ENCODE data around the gene GRIN3A. TPM values are rescaled to one million over a fixed set of nuclear protein-coding genes. Genes with fewer than 3 reads are reported as not detected.

Gene GRIN3A
- total RNA-seq, 1 experiment from 2014 or later, result not detected

- ChIA-PET CTCF (no interaction called here), POLR2A (no interaction called here)
- no TSS peak for BruUV-seq (replicated peaks)
- no peak overlapping the region for H3K27ac Mint-ChIP-seq (ENCODE audit: low read depth, unreplicated experiment)
- H3K4me1 Mint-ChIP-seq (ENCODE audit: insufficient read depth, unreplicated experiment), result no peaks in the 10 kb centered on the region
- H3K9me3 Mint-ChIP-seq (ENCODE audit: unreplicated experiment), result no peaks in the 10 kb centered on the region
- no peaks in the 10 kb centered on the region for H3K36me3 Mint-ChIP-seq (ENCODE audit: insufficient read depth, unreplicated experiment)
- TF ChIP-seq, protein P1, sequence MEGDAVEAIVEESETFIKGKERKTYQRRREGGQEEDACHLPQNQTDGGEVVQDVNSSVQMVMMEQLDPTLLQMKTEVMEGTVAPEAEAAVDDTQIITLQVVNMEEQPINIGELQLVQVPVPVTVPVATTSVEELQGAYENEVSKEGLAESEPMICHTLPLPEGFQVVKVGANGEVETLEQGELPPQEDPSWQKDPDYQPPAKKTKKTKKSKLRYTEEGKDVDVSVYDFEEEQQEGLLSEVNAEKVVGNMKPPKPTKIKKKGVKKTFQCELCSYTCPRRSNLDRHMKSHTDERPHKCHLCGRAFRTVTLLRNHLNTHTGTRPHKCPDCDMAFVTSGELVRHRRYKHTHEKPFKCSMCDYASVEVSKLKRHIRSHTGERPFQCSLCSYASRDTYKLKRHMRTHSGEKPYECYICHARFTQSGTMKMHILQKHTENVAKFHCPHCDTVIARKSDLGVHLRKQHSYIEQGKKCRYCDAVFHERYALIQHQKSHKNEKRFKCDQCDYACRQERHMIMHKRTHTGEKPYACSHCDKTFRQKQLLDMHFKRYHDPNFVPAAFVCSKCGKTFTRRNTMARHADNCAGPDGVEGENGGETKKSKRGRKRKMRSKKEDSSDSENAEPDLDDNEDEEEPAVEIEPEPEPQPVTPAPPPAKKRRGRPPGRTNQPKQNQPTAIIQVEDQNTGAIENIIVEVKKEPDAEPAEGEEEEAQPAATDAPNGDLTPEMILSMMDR (IDR thresholded peaks at IDR 0.05; ENCODE audit: unreplicated experiment), result no peak
- H3K4me3 Mint-ChIP-seq (ENCODE audit: unreplicated experiment), result no peak overlapping the region
- H3K27me3 Mint-ChIP-seq (ENCODE audit: insufficient read depth, unreplicated experiment), result peaks cover 72% of the 10 kb centered on the region
- no peak for DNase-seq (ENCODE audit: unreplicated experiment)
- intact Hi-C loops (cut with micrococcal nuclease), result loop anchor here (10.0 kb wide), 1 partner anchor 369 kb away; no protein-coding TSS in a partner anchor
Measured at GRCh38 chr9:101605547-101605946, 132.9 kb downstream of the GRIN3A start.

DNA sequence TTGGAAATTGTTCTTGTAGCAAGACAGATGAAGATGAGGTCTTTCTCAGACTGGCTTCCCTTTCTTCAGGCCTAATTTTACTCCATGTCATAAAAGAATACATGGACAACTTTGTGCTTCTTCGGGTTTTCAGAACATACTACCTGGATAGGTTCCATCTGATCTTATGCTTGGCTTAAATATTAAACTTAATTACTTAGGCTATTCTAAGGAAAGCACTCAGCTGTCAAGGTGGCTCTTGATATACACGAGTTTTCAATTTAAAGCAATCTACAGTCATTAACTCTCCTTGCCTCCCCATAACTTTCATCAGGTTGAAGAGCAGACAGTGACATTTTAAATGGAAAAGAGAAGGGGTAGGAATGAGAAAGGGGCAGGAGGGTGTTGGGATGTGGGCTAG lies 134.2 kb downstream of the GRIN3A start:
- no peak overlapping the region for H3K4me3 Mint-ChIP-seq (ENCODE audit: unreplicated experiment)
- no peaks in the 10 kb centered on the region for H3K36me3 Mint-ChIP-seq (ENCODE audit: insufficient read depth, unreplicated experiment)
- H3K27ac Mint-ChIP-seq (ENCODE audit: low read depth, unreplicated experiment), result no peak overlapping the region
- no peaks in the 10 kb centered on the region for H3K9me3 Mint-ChIP-seq (ENCODE audit: unreplicated experiment)
- no TSS peak for BruUV-seq (replicated peaks)
- DNase-seq (ENCODE audit: unreplicated experiment), result no peak
- ChIA-PET CTCF (interaction anchor here (0.5 to 0.6 kb wide), 2 partner anchors 622 to 1771 kb away, joined by 3 read pairs; no protein-coding TSS in a partner anchor), POLR2A (no interaction called here)
- intact Hi-C loops (cut with micrococcal nuclease), result loop anchor here (5.0 to 10.0 kb wide), 2 partner anchors 188 to 371 kb away; no protein-coding TSS in a partner anchor
- peaks cover 77% of the 10 kb centered on the region for H3K27me3 Mint-ChIP-seq (ENCODE audit: insufficient read depth, unreplicated experiment)
- TF ChIP-seq, protein P1 (IDR thresholded peaks at IDR 0.05; ENCODE audit: unreplicated experiment), result no peak
- H3K4me1 Mint-ChIP-seq (ENCODE audit: insufficient read depth, unreplicated experiment), result no peaks in the 10 kb centered on the region

GRCh38 chr9:101601904-101602765 lies 136.3 kb downstream of the GRIN3A start:
- intact Hi-C loops (cut with micrococcal nuclease), result loop anchor here (1.0 to 10.0 kb wide), 3 partner anchors 125 to 373 kb away; no protein-coding TSS in a partner anchor
- no peaks in the 10 kb centered on the region for H3K36me3 Mint-ChIP-seq (ENCODE audit: insufficient read depth, unreplicated experiment)
- TF ChIP-seq, protein P1 (IDR thresholded peaks at IDR 0.05; ENCODE audit: unreplicated experiment), result peak; percentile 50
- peak; percentile 72 for DNase-seq (ENCODE audit: unreplicated experiment)
- POLR2A ChIA-PET, result no interaction called here
- H3K4me3 Mint-ChIP-seq (ENCODE audit: unreplicated experiment), result no peak overlapping the region
- H3K9me3 Mint-ChIP-seq (ENCODE audit: unreplicated experiment), result no peaks in the 10 kb centered on the region
- CTCF ChIA-PET, result interaction anchor here (0.7 to 1.7 kb wide), 23 partner anchors 8 to 1784 kb away, joined by 3 to 8 read pairs (median 3); no protein-coding TSS in a partner anchor
- no peak overlapping the region for H3K27ac Mint-ChIP-seq (ENCODE audit: low read depth, unreplicated experiment)
- H3K4me1 Mint-ChIP-seq (ENCODE audit: insufficient read depth, unreplicated experiment), result no peaks in the 10 kb centered on the region
- no TSS peak for BruUV-seq (replicated peaks)
- peaks cover 62% of the 10 kb centered on the region for H3K27me3 Mint-ChIP-seq (ENCODE audit: insufficient read depth, unreplicated experiment)

DNA sequence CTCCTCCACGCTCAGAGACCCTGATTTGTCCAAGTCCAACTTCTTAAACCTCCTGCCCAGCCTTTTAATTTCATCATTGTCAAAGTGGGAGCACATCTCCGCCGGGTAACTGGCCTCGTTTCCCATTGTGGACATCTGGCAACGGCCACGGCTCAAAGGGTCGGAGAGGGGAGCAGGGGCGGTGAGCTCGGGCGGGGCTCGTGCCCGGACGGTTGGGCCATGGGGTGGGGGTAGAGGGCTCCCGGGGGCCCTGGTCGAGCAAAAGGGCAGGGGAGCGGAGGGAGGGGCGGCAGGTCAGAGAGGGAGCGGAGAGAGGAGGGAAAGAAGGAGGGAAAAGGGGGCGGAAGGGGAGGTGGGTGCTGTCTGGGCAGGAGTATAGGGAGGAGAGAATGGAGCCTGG lies 143.7 kb downstream of the GRIN3A start, which contains the start of gene PPP3R2:
Gene PPP3R2, minus strand, starts transcription at position 174 of the 400 bp plus-strand sequence. Its CDS starts 48 bp downstream, at position 126.
- TF ChIP-seq, protein P1 (IDR thresholded peaks at IDR 0.05; ENCODE audit: unreplicated experiment), result no peak
- no peaks in the 10 kb centered on the region for H3K4me1 Mint-ChIP-seq (ENCODE audit: insufficient read depth, unreplicated experiment)
- no peak for DNase-seq (ENCODE audit: unreplicated experiment)
- no peak within 1 kb of the TSS for H3K27ac Mint-ChIP-seq (ENCODE audit: low read depth, unreplicated experiment)
- H3K4me3 Mint-ChIP-seq (ENCODE audit: unreplicated experiment), result no peak within 1 kb of the TSS
- H3K36me3 Mint-ChIP-seq (ENCODE audit: insufficient read depth, unreplicated experiment), result no peaks in the 10 kb centered on the region
- ChIA-PET POLR2A (no interaction called here), CTCF (interaction anchor here (0.6 kb wide), 1 partner anchor 8 kb away, joined by 3 read pairs; no protein-coding TSS in a partner anchor)
- intact Hi-C loops (cut with micrococcal nuclease), result no loop called here
- no TSS peak for BruUV-seq (replicated peaks)
- H3K27me3 Mint-ChIP-seq (ENCODE audit: insufficient read depth, unreplicated experiment), result peaks cover 22% of the 10 kb centered on the region
- no peaks in the 10 kb centered on the region for H3K9me3 Mint-ChIP-seq (ENCODE audit: unreplicated experiment)
